NOMO-1 treated with dmso at 0.1 percent for 144 hours (cell line): ENCODE data around the gene CLEC18B.
"Not testable (repeated sequence)": the region's sequence is repeated elsewhere in the genome, so short reads cannot be mapped to it uniquely, and the experiment has no call there.

Experiments
- DNase-seq: peaks from one replicate; lab custom pipeline; 2025; ENCODE audit not compliant: unreplicated experiment; lab: John Stamatoyannopoulos, UW

The CLEC18B gene

DNA sequence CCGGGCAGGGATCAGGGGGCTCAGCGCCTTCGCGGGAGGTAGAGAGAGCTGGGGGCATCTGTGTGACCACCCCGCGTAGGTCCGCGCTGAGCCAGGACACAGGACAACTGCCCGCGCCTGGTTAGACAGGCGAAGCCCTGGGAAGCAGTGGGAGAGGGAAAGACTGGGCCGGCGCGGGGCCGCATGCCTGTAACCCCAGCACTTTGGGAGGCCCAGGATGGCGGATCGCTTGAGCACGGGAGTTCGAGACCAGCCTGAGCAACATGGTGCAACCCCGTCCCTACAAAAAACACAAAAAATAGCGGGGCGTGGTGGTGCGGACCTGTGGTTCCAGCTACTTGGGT is 13.9 kb downstream of the CLEC18B start:
- DNase-seq, result not testable (repeated sequence)

DNA sequence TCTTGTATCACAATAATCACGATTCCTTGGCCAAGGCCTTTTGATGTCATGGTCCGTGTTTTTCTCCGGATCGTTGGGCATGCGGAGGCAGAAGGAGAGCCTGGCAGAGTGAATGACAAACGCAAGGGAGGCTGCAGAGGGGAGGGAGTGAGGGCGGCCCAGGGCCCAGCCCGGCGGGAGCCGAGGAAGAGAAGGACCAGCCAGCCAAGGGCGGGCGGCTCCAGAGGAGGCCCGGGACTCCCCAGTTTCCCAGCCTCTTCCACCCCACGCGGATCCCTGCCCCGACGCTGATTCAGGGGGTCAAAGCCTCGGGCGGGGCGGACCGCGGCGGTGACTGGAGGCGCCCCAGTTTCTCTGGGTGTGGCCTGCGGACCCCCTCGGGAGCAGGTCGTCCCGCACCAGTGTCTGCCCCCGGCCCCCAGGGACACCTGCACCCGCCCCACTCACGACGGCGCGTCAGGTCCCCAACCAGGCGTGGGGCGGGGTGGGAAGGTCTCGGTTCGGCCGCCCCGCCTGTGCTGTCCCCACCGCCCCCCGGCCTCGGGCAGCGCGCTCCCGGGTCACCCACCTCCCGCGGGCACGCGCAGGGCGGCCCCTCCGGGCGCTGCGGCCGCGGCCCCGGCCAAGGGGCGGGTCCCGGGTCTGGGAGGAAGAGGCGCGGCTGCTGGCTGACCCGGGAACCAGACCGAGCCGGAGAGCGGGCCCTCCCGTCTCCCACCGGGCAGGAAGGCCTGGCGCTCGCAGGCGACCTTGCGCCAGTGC is 14.5 kb downstream of the CLEC18B start:
- DNase-seq, result not testable (repeated sequence)

DNA sequence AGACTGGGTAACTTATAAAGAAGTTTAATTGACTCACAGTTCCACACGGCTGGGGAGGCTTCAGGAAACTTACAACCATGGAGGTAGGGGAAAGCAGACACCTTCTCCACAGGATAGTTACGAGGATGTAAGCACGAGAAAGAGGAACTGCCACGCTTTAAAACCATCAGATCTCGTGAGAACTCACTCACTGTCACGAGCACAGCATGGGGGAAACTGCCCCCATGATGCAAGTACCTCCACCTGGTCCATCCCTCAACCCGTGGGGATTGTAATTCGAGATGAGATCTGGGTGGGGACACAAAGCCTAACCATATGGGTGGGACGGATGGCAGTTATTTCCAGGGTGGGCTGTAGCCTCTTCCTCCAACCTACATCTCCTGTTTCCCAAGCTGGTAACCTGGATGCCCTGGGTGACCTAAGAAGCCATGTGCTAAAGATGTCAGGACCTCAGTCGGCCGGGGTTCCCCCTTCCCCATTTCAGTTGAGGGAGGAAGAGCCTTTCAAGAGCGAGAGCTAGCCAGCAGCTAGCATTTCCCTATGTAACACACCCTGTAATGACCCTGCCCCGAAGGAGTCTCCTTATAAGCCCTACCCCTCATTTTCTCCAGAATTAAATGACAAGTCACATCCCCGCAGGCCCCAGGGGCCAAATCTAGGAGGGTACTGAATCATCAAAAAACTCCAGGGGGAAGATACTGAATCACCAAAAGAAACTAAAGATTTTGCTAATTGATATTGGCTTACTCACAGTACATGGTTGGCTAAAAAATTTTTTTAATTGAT is 16.9 kb downstream of the CLEC18B start:
- not testable (repeated sequence) for DNase-seq

DNA sequence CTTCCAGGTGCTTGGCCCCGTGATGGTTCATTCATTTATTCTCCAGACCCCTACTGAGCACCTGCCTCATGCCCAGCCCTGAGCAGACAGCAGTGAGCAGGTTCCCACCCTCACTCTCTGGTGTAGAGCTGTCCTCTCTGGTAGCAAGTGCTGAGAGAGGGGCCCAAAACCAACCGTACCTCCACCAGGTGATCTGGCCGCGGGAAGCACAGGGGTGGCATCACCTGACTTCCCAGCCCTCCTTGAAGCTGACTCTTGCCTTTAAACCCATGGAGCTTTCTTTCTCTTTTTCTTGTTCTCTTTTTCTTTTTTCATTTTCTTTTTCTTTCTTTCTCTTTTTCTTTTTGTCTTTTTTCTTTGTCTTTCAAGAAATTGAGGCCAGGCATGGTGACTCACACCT is 21.0 kb downstream of the CLEC18B start:
- not testable (repeated sequence) for DNase-seq

- not testable (repeated sequence) for DNase-seq
Observed at GRCh38 chr16:74398212-74398895, 22.9 kb downstream of the CLEC18B start.

GRCh38 chr16:74396521-74397017 is 24.7 kb downstream of the CLEC18B start:
- not testable (repeated sequence) for DNase-seq

GRCh38 chr16:74394604-74395003 is 26.7 kb downstream of the CLEC18B start:
- DNase-seq, result not testable (repeated sequence)

GRCh38 chr16:74394131-74394530 is 27.1 kb downstream of the CLEC18B start:
- not testable (repeated sequence) for DNase-seq

DNA sequence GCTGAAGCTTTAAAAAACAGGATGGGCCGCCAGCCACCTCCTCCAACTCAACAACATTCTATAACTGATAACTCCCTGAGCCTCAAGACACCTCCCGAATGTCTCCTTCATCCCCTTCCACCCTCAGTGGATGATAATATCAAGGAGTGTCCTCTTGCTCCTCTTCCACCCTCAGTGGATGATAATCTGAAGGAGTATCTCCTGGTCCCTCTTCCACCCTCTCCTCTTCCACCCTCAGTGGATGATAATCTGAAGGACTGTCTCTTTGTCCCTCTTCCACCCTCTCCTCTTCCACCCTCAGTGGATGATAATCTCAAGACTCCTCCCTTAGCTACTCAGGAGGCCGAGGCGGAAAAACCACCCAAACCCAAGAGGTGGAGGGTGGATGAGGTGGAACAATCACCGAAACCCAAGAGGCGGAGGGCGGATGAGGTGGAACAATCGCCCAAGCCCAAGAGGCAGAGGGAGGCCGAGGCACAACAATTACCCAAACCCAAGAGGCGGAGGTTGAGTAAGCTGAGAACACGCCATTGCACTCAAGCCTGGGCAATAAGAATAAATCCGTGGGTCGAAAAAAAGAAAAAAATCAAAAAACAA is 29.7 kb downstream of the CLEC18B start:
- DNase-seq, result not testable (repeated sequence)

DNA sequence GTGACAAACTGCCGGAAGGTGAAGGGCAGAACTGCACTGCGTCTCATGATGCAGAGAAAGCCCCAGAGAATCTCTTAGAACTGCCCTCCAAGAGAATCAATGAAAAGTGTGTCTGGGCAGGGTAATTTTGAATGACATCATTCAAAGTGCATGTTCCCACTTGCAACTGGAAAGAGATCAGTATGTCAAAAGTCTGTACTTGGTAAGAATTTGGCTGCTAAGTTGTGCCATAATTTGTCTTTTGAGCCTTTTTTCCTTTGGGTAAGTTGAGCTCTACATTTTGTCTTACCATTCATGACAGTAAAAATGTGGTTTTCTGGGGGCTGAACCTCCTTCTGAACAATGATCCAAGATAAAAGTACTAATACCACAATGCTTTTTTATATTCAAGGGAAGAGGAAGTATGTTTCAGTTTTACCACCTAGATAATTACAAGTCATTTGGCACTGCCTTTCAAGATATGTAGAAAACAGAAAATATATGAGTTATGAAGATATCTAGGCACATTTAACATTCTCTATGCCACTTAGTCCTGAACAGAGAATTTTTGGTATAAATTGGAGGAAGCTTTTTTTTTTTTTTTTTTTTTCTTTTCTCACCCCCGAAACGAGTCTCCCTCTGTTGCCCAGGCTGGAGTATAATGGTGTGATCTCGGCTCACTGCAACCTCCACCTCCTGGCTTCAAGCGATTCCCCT is 38.8 kb downstream of the CLEC18B start:
- not testable (repeated sequence) for DNase-seq

- not testable (repeated sequence) for DNase-seq
Observed at GRCh38 chr16:74373847-74374184, 47.5 kb downstream of the CLEC18B start.

GRCh38 chr16:74372953-74373846 is 48.1 kb downstream of the CLEC18B start:
- no peak for DNase-seq

- no peak for DNase-seq
Observed at GRCh38 chr16:74372369-74372768, 48.9 kb downstream of the CLEC18B start.

DNA sequence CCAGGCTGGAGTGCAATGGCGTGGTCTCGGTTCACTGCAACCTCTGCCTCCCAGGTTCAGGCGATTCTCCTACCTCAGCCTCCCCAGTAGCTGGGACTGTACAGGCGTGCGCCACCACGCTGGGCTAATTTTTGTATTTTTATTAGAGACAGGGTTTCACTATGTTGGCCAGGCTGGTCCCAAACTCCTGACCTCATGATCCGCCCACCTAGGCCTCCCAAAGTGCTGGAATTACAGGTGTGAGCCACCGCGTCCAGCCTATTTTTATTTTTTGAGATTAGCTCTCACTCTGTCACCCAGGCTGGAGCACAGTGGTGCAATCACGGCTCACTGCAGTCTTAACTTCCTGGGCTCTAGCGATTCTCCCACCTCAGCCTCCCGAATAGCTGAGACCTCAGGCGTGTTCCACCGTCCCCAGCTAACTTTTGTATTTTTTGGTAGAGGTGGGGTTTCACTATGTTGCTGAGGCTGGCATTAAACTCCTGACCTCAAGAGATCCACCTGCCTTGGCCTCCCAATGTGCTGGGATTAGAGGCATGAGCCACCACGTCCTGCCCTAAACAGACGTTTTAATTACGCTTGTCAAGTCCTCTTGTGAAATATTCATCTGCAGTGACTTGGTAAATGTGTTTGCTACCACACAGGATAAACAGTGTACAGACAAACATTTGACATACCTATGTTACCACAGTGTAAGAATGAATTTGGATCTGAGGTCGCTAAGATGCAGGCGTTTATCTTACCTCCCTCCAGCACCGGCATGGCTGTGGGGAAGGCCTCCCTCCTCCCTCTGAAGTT is 50.7 kb downstream of the CLEC18B start:
- DNase-seq, result not testable (repeated sequence)

DNA sequence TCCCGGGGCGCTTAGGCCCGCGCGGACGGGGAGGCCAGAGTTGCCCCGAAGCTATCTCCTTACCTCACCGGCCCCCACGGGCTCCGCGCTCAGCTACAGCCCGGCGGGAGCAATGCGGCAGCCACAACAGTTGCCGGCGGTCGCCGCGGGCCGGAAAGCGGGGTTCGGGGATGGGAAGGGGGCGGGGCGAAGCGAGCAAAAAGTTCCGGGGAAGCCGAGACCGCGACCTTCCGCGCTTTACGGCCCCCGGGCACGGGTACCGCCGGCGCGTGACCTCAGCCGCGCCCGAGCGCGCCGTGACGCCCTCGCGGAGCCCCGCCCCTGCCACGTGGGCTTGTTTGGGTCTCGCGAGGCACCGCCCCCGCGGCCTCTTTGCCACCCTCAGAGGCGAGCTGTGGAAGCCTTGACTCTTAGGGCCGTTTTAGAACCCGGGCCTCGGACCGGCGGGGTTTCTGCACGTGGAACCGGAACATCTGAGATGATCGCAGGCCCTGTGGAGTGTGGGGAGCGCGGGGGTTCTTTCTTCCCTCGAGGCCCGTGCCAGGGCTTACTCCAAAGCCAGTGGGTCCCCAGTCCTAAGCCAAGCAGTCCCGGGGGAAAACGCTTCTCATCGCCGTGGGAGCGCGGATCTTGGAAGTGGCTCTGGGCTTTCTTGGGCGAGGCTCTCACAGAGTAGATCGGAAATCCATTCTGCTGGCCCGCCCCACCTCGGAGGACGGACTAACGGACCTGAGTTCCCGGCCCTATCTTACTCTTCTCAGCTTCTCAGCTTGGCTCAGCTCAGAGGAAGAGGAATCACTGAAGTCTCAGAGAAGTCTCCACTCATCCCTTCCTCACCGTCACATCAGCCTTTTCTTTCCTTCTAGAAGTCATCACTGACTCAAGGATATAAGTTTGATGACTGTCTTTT is 53.0 kb downstream of the CLEC18B start:
- peak; percentile 68 for DNase-seq

DNA sequence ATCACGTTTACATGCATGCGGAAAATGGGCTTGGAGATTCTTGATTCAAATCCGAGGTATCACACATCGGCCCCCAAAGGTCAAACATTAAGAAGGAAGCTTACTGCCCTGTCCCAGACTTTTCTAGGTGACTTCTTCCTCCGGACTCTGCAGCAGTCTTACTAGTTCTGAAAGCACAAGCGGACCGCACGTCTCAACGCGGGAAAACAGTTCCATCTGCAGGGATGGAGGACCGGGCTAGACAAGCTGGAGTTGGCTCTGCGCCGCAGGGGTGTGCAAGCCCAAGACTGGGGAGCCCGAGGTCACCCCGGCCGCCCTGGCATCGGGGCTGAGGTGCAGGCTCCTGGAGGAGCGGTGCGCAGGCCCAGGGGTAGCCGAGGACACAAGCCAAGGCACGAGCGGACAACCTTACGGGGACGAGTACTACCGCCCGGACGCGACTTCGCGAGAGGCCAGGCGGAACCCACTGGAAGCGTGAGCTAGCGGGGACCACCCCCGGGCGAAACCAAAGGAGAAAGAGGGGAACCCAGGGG is 53.7 kb downstream of the CLEC18B start:
- not testable (repeated sequence) for DNase-seq
